ENCODE results near the gene C1R.
"Not testable (repeated sequence)": the region's sequence is repeated elsewhere in the genome, so short reads cannot be mapped to it uniquely, and the experiment has no call there.

The C1R gene

DNA sequence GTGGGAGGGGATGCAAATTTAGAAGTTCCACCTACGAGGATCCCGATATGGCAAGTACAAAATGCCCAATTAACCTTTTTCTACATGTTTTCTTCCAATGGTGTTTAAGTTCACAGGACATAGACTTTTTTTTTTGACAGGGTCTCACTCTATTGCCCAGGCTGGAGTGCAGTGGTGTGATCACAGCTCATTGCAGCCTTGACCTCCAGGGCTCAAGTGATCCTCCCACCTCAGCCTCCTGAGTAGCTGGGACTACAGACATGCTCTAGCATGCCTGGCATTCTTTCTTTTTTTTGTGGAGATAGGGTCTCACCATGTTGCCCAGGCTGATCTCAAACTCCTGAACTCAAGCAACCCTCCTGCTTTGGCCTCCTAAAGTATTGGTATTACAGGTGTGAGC, 36.5 kb downstream of the C1R start:
- not testable (repeated sequence) for H3K27me3 ChIP-seq (ENCODE audit: control insufficient read depth, insufficient read depth, low read length); H3K9me3 ChIP-seq (ENCODE audit: control insufficient read depth, insufficient read depth, low read depth, low read length); H3K4me3 ChIP-seq (ENCODE audit: low read depth, low read length); H3K27ac ChIP-seq (ENCODE audit: low read depth, low read length); H3K9ac ChIP-seq (ENCODE audit: low read length); H3K36me3 ChIP-seq (ENCODE audit: control insufficient read depth, insufficient read depth, low read length); H3K4me1 ChIP-seq (ENCODE audit: control insufficient read depth, insufficient read depth, low read length)

DNA sequence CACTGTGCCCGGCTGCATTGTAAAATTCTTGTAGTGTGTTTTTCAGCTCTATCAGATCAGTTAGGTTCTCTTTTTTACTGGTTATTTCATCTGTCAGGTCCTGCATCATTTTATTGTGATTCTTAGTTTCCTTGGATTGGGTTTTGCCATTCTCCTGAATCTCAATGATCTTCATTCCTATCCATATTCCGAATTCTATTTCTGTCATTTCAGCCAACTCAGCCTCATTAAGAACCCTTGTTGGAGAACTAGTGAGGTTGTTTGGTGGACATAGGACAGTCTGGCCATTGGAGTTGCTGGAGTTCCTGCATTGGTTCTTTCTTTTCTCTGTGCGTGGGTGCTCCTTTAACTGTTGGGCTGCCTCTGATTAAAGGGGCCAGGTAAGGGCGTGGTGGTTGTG, 37.3 kb downstream of the C1R start:
- Histone ChIP-seq H3K4me1 (ENCODE audit: control insufficient read depth, insufficient read depth, low read length) (0 out of 2 replicates have a peak, but pooled peaks cover 2% of the 10 kb centered on the region), H3K27ac (ENCODE audit: low read depth, low read length) (no peak overlapping the region), H3K9ac (ENCODE audit: low read length) (no peak overlapping the region), H3K9me3 (ENCODE audit: control insufficient read depth, insufficient read depth, low read depth, low read length) (no peaks in the 10 kb centered on the region), H3K4me3 (ENCODE audit: low read depth, low read length) (no peak overlapping the region), H3K36me3 (ENCODE audit: control insufficient read depth, insufficient read depth, low read length) (no peaks in the 10 kb centered on the region), H3K27me3 (ENCODE audit: control insufficient read depth, insufficient read depth, low read length) (no peaks in the 10 kb centered on the region)

GRCh38 chr12:7049973-7050372, 42.3 kb downstream of the C1R start:
- not testable (repeated sequence) for H3K4me1 ChIP-seq (ENCODE audit: control insufficient read depth, insufficient read depth, low read length); H3K9ac ChIP-seq (ENCODE audit: low read length); H3K27ac ChIP-seq (ENCODE audit: low read depth, low read length); H3K9me3 ChIP-seq (ENCODE audit: control insufficient read depth, insufficient read depth, low read depth, low read length); H3K36me3 ChIP-seq (ENCODE audit: control insufficient read depth, insufficient read depth, low read length); H3K27me3 ChIP-seq (ENCODE audit: control insufficient read depth, insufficient read depth, low read length); H3K4me3 ChIP-seq (ENCODE audit: low read depth, low read length)

DNA sequence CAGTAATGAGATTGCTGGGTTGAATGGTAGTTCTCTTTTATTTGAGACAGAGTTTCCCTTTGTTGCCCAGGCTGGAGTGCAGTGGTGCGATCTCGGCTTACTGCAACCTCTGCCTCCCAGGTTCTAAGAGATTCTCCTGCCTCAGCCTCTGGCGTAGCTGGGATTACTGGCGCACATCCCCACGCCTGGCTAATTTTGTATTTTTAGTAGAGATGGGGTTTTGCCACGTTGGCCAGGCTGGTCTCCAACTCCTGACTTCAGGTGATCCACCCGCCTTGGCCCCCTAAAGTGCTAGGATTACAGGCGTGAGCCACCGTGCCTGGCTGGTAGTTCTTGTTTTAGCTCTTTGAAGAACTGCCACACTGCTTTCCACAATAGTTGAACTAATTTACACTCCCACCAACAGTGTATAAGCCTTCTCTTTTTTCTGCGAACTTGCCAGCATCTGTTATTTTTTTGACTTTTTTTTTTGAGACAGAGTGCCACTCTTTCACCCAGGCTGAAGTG, 42.7 kb downstream of the C1R start:
- H3K4me3 ChIP-seq (ENCODE audit: low read depth, low read length); H3K4me1 ChIP-seq (ENCODE audit: control insufficient read depth, insufficient read depth, low read length); H3K9ac ChIP-seq (ENCODE audit: low read length); H3K27ac ChIP-seq (ENCODE audit: low read depth, low read length); H3K36me3 ChIP-seq (ENCODE audit: control insufficient read depth, insufficient read depth, low read length); H3K9me3 ChIP-seq (ENCODE audit: control insufficient read depth, insufficient read depth, low read depth, low read length); H3K27me3 ChIP-seq (ENCODE audit: control insufficient read depth, insufficient read depth, low read length): not testable (repeated sequence)

GRCh38 chr12:7047306-7047705, 44.9 kb downstream of the C1R start:
- no peak overlapping the region for H3K27ac ChIP-seq (ENCODE audit: low read depth, low read length)
- H3K9me3 ChIP-seq (ENCODE audit: control insufficient read depth, insufficient read depth, low read depth, low read length), result no peaks in the 10 kb centered on the region
- H3K4me1 ChIP-seq (ENCODE audit: control insufficient read depth, insufficient read depth, low read length), result no peaks in the 10 kb centered on the region
- H3K9ac ChIP-seq (ENCODE audit: low read length), result no peak overlapping the region
- no peaks in the 10 kb centered on the region for H3K36me3 ChIP-seq (ENCODE audit: control insufficient read depth, insufficient read depth, low read length)
- no peak overlapping the region for H3K4me3 ChIP-seq (ENCODE audit: low read depth, low read length)
- no peaks in the 10 kb centered on the region for H3K27me3 ChIP-seq (ENCODE audit: control insufficient read depth, insufficient read depth, low read length)

GRCh38 chr12:7046383-7047105, 45.7 kb downstream of the C1R start:
- Histone ChIP-seq H3K27me3 (ENCODE audit: control insufficient read depth, insufficient read depth, low read length) (no peaks in the 10 kb centered on the region), H3K4me1 (ENCODE audit: control insufficient read depth, insufficient read depth, low read length) (no peaks in the 10 kb centered on the region), H3K4me3 (ENCODE audit: low read depth, low read length) (no peak overlapping the region), H3K27ac (ENCODE audit: low read depth, low read length) (no peak overlapping the region), H3K9ac (ENCODE audit: low read length) (no peak overlapping the region), H3K36me3 (ENCODE audit: control insufficient read depth, insufficient read depth, low read length) (no peaks in the 10 kb centered on the region), H3K9me3 (ENCODE audit: control insufficient read depth, insufficient read depth, low read depth, low read length) (no peaks in the 10 kb centered on the region)

GRCh38 chr12:7045913-7046312, 46.3 kb downstream of the C1R start:
- no peaks in the 10 kb centered on the region for H3K4me1 ChIP-seq (ENCODE audit: control insufficient read depth, insufficient read depth, low read length)
- no peak overlapping the region for H3K4me3 ChIP-seq (ENCODE audit: low read depth, low read length)
- no peak overlapping the region for H3K27ac ChIP-seq (ENCODE audit: low read depth, low read length)
- no peaks in the 10 kb centered on the region for H3K36me3 ChIP-seq (ENCODE audit: control insufficient read depth, insufficient read depth, low read length)
- no peaks in the 10 kb centered on the region for H3K27me3 ChIP-seq (ENCODE audit: control insufficient read depth, insufficient read depth, low read length)
- no peaks in the 10 kb centered on the region for H3K9me3 ChIP-seq (ENCODE audit: control insufficient read depth, insufficient read depth, low read depth, low read length)
- no peak overlapping the region for H3K9ac ChIP-seq (ENCODE audit: low read length)

DNA sequence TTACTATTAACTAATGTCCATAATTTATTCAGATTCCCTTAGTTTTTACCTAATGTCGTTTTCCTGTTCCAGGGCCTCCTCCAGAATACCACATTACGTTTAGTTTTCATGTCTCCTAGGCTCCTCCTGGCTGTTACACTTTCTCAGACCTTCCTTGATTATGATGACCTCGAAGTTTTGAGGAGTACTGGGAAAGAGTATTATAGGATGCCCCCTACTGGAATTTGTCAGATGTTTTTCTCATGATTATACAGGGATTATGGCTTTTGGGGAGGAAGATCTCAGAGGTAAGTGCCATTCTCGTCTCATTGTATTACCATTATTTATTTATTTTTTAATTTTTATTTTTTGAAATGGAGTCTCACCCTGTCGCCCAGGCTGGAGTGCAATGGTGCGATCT, 49.4 kb downstream of the C1R start:
- H3K4me3 ChIP-seq (ENCODE audit: low read depth, low read length), result no peak overlapping the region
- no peaks in the 10 kb centered on the region for H3K27me3 ChIP-seq (ENCODE audit: control insufficient read depth, insufficient read depth, low read length)
- peaks cover 3% of the 10 kb centered on the region for H3K9me3 ChIP-seq (ENCODE audit: control insufficient read depth, insufficient read depth, low read depth, low read length)
- H3K27ac ChIP-seq (ENCODE audit: low read depth, low read length), result no peak overlapping the region
- H3K4me1 ChIP-seq (ENCODE audit: control insufficient read depth, insufficient read depth, low read length), result no peaks in the 10 kb centered on the region
- H3K9ac ChIP-seq (ENCODE audit: low read length), result no peak overlapping the region
- H3K36me3 ChIP-seq (ENCODE audit: control insufficient read depth, insufficient read depth, low read length), result no peaks in the 10 kb centered on the region

GRCh38 chr12:7039403-7039802, 52.8 kb downstream of the C1R start:
- Histone ChIP-seq H3K9ac (ENCODE audit: low read length) (no peak overlapping the region), H3K27me3 (ENCODE audit: control insufficient read depth, insufficient read depth, low read length) (no peaks in the 10 kb centered on the region), H3K4me1 (ENCODE audit: control insufficient read depth, insufficient read depth, low read length) (peaks cover 11% of the 10 kb centered on the region), H3K4me3 (ENCODE audit: low read depth, low read length) (no peak overlapping the region), H3K9me3 (ENCODE audit: control insufficient read depth, insufficient read depth, low read depth, low read length) (peaks cover 3% of the 10 kb centered on the region), H3K36me3 (ENCODE audit: control insufficient read depth, insufficient read depth, low read length) (no peaks in the 10 kb centered on the region), H3K27ac (ENCODE audit: low read depth, low read length) (no peak overlapping the region)

GRCh38 chr12:7038591-7038990, 53.7 kb downstream of the C1R start:
- H3K9me3 ChIP-seq (ENCODE audit: control insufficient read depth, insufficient read depth, low read depth, low read length), result peaks cover 3% of the 10 kb centered on the region
- peaks cover 11% of the 10 kb centered on the region for H3K4me1 ChIP-seq (ENCODE audit: control insufficient read depth, insufficient read depth, low read length)
- no peak overlapping the region for H3K9ac ChIP-seq (ENCODE audit: low read length)
- no peaks in the 10 kb centered on the region for H3K36me3 ChIP-seq (ENCODE audit: control insufficient read depth, insufficient read depth, low read length)
- H3K27ac ChIP-seq (ENCODE audit: low read depth, low read length), result no peak overlapping the region
- H3K27me3 ChIP-seq (ENCODE audit: control insufficient read depth, insufficient read depth, low read length), result no peaks in the 10 kb centered on the region
- no peak overlapping the region for H3K4me3 ChIP-seq (ENCODE audit: low read depth, low read length)

GRCh38 chr12:7037411-7037810, 54.8 kb downstream of the C1R start:
- H3K4me1 ChIP-seq (ENCODE audit: control insufficient read depth, insufficient read depth, low read length), result peaks cover 11% of the 10 kb centered on the region
- H3K9ac ChIP-seq (ENCODE audit: low read length); H3K27ac ChIP-seq (ENCODE audit: low read depth, low read length); H3K36me3 ChIP-seq (ENCODE audit: control insufficient read depth, insufficient read depth, low read length); H3K27me3 ChIP-seq (ENCODE audit: control insufficient read depth, insufficient read depth, low read length); H3K9me3 ChIP-seq (ENCODE audit: control insufficient read depth, insufficient read depth, low read depth, low read length); H3K4me3 ChIP-seq (ENCODE audit: low read depth, low read length): not testable (repeated sequence)

Measured in HUES6 (cell line).